ENCODE results near the gene GSTM2.
"Not testable (repeated sequence)": the region's sequence is repeated elsewhere in the genome, so short reads cannot be mapped to it uniquely, and the experiment has no call there.

The GSTM2 gene

GRCh38 chr1:109685399-109685798, 17.5 kb downstream of the GSTM2 start:
- not testable (repeated sequence) for DNase-seq

GRCh38 chr1:109685890-109686289, 18.0 kb downstream of the GSTM2 start:
- not testable (repeated sequence) for DNase-seq

DNA sequence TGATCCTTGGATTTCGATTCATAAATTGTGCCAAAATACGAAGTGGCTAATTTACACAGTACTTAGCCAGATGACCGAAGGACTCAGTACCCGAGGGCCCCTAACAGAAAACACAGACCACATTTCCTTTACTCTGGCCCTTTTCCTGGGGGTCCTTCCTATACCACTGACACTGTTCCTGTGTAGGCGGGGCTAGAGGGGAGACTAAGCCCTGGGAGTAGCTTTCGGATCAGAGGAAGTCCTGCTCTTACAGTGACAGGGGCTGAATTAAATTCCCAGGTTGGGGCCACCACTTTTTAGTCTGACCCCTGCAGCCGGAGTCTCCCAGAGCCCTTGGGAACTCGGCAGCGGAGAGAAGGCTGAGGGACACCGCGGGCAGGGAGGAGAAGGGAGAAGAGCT, 19.3 kb downstream of the GSTM2 start:
- DNase-seq, result not testable (repeated sequence)

DNA sequence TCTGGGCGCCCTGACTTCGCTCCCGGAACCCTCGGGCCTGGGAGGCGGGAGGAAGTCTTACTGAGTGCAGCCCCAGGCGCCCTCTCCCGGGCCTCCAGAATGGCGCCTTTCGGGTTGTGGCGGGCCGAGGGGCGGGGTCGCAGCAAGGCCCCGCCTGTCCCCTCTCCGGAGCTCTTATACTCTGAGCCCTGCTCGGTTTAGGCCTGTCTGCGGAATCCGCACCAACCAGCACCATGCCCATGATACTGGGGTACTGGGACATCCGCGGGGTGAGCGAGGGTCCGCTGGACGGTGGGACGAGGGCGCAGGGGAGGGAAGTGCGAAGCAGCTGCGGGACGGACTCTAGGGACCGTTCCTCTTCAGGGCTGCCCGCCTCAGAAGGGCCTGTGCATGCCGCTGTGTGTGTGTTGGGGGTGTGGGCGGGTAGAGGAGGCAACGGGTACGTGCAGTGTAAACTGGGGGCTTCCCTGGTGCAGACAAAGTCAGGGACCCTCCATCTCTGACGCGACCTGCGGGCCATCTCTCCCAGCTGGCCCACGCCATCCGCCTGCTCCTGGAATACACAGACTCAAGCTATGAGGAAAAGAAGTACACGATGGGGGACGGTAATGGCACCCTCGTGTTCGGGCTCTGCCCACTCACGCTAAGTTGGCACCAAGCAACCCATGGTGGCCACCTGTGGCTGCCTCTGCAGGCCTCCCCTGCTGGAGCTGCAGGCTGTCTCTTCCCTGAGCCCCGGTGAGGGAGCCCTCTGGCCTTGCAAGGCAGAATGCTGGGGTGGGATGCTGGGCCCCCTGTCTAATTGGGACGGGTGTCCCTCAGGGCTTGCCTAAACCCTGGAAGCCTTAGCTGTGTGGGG, 20.0 kb downstream of the GSTM2 start, which contains the start of gene GSTM1:
Gene GSTM1 (plus strand): TSS at position 177 of the 859 bp plus-strand sequence. CDS start 57 bp downstream, at position 234.
- no peak for DNase-seq

- DNase-seq, result no peak
These were observed 22.1 kb downstream of the GSTM2 start for GRCh38 chr1:109689844-109690405.

- no peak for DNase-seq
These were observed 23.9 kb downstream of the GSTM2 start for GRCh38 chr1:109691759-109692158.

DNA sequence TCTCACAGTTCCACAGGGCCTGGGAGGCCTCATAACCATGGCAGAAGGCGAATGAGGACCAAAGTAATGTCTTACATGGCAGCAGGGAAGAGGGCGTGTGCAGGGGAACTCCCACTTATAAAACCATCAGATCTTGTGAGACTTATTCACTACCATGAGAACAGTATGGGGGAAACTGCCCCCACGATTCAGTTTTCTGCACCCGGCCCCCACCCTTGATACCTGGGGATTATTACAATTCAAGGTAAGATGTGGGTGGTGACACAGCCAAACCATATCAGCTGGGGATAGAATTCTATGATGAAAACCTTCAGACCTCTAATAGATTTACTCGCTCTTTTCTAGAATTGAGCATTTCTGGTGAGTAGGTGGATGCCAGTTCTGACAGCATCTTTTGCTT, 26.5 kb downstream of the GSTM2 start:
- not testable (repeated sequence) for DNase-seq

- not testable (repeated sequence) for DNase-seq
These were observed 27.3 kb downstream of the GSTM2 start for GRCh38 chr1:109695138-109695537.

DNA sequence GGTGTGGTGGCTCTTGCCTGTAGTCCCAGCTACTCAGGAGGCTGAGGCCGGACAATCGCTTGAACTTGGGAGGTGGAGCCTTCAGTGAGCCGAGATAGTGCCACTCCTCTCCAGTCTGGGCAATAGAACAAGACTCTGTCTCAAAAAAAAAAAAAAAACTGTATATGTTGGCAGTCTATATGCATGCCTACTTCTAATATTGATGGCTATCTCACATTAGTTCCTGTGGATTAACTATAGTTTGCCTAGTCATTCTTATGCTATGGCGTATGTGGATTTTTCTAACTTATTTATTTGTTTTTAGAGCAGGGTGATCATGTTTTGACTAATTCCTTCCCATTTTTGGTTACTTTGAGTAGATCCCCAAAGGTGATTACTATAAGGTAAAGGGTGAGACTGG, 29.2 kb downstream of the GSTM2 start:
- DNase-seq, result no peak

DNA sequence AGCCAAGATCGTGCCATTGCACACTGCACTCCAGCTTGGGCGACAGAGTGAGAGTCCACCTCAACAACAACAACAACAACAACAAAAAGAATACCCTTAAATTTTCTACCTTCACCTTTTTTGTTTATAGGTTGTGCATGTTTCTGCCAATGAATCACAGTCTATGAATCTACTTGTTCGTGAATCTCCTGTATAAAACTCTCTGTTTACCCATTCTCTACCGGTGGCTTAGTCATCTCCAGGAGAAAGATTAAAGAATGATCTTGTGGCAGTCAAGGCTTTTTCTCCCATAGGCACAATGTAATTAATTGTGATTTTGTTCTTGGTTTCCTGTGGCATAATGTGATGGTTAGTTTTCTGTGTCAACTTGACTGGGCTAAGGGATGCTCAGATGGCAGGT, 30.0 kb downstream of the GSTM2 start:
- not testable (repeated sequence) for DNase-seq

DNA sequence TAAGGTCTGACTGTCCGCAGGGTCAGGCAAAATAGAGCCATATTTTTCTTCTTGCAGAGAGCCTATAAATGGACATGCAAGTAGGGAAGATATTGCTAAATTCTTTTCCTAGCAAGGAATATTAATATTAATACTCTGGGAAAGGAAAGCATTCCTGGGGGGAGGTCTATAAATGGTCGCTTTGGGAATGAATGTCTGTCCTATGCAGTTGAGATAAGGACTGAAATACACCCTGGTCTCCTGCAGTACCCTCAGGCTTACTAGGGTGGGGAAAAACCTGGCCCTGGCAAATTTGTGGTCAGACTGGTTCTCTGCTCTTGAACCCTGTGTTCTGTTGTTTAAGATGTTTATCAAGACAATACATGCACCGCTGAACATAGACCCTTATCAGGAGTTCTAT, 35.1 kb downstream of the GSTM2 start:
- DNase-seq, result not testable (repeated sequence)

DNA sequence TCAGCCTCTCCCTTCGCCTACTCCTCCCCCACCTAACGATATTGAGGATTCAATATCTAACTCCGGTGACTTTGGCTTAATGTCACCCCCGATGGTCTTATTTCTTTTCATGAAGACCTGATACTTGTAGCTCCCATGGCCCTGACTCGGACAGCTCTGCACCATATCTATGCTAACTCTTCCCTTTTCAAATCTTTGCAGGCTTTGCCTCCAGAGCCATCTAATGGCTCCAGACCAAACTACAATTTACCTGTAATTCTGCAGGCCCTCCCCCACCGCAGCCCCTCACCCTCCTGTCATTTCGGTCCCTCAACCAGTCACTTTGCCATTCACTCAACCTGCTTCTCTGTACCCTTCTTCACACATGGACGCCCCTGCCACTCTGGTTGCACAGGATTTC, 36.3 kb downstream of the GSTM2 start:
- DNase-seq, result no peak

- DNase-seq, result no peak
These were observed 37.6 kb downstream of the GSTM2 start for GRCh38 chr1:109705411-109705810.

GRCh38 chr1:109708949-109709348, 41.1 kb downstream of the GSTM2 start:
- not testable (repeated sequence) for DNase-seq

DNA sequence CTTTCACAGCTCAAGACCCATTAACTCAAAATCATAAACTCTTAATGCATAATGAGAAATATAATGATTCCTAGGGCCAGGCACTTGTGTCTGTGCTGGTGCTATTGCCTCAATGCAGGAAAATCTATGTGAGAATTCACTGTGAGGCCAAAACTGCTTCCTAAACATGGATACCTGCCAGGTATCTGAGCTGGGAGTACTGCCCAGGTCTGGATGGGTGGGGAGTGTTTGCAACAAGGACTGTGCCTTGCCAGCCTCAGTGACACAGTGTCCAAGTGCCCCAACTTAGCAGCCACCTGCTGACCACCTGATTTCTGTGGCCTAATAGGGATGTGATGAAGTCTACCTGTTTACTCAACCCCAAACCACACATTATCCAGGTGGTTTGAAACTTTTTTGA, 42.0 kb downstream of the GSTM2 start:
- DNase-seq, result not testable (repeated sequence)

DNA sequence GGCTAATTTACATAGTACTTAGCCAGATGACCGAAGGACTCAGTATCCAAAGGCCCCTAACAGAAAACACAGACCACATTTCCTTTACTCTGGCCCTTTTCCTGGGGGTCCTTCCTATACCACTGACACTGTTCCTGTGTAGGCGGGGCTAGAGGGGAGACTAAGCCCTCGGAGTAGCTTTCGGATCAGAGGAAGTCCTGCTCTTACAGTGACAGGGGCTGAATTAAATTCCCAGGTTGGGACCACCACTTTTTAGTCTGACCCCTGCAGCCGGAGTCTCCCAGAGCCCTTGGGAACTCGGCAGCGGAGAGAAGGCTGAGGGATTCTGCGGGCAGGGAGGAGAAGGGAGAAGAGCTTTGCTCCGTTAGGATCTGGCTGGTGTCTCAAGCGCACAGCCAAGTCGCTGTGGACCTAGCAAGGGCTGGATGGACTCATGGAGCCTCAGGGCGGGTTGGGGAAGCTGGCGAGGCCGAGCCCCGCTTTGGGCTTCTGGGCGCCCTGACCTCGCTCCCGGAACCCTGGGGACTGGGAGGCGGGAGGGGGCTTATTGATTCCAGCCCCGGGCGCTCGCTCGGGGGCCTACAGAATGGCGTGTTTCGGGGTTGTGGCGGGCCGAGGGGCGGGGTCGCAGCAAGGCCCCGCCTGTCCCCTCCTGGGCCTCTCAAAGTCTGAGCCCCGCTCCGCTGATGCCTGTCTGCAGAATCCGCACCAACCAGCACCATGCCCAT, 43.9 kb downstream of the GSTM2 start, which contains the start of gene GSTM5:
Gene GSTM5 (plus strand): TSS at position 659 of the 728 bp plus-strand sequence. CDS start 62 bp downstream, at position 721.
- not testable (repeated sequence) for DNase-seq

GRCh38 chr1:109712321-109712864, 44.5 kb downstream of the GSTM2 start:
- no peak for DNase-seq

DNA sequence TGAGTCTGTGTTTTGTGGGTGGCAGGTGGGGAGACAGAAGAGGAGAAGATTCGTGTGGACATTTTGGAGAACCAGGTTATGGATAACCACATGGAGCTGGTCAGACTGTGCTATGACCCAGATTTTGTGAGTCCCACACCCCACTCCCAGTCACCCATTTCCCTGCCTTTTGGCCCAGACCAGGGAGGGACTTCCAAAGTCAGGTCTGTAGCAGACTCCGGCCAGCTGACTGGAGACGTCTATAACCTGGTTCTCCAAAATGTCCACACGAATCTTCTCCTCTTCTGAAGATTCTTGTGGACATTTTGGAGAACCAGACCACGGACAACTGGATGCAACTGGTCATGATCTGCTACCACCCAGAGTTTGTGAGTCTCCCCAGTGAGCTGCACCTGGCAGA, 45.8 kb downstream of the GSTM2 start:
- DNase-seq, result no peak

- no peak for DNase-seq
These were observed 47.0 kb downstream of the GSTM2 start for GRCh38 chr1:109714661-109715372.

- DNase-seq, result no peak
These were observed 48.3 kb downstream of the GSTM2 start for GRCh38 chr1:109716121-109716520.

- DNase-seq, result no peak
These were observed 48.8 kb downstream of the GSTM2 start for GRCh38 chr1:109716570-109717090.

DNA sequence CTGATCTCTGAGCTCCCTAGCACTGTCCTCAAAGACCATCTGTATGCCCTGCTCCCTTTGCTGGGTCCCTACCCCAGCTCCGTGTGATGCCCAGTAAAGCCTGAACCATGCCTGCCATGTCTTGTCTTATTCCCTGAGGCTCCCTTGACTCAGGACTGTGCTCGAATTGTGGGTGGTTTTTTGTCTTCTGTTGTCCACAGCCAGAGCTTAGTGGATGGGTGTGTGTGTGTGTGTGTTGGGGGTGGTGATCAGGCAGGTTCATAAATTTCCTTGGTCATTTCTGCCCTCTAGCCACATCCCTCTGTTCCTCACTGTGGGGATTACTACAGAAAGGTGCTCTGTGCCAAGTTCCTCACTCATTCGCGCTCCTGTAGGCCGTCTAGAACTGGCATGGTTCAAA, 49.9 kb downstream of the GSTM2 start:
- no peak for DNase-seq
